GM18498 (cell line): ENCODE data around the gene KRT28.
"Not testable (repeated sequence)": the region's sequence is repeated elsewhere in the genome, so short reads cannot be mapped to it uniquely, and the experiment has no call there.

Source experiments
- ATAC-seq: cut with Tn5 transposase; IDR thresholded peaks from one replicate; pipeline ENCODE4 v1.9.1; 2021; ENCODE audit warnings: mild to moderate bottlenecking, moderate library complexity; ENCODE audit not compliant: unreplicated experiment

Gene KRT28

GRCh38 chr17:40819528-40820125, 19.9 kb upstream of the KRT28 start:
- ATAC-seq, result no peak

GRCh38 chr17:40818733-40819527, 19.2 kb upstream of the KRT28 start:
- ATAC-seq, result peak; percentile 88

GRCh38 chr17:40818343-40818732, 18.6 kb upstream of the KRT28 start:
- ATAC-seq, result no peak

GRCh38 chr17:40817103-40817682, 17.4 kb upstream of the KRT28 start:
- ATAC-seq, result no peak

- ATAC-seq, result no peak
Observed at GRCh38 chr17:40816569-40816968, 16.8 kb upstream of the KRT28 start.

- no peak for ATAC-seq
Observed at GRCh38 chr17:40815381-40815780, 15.6 kb upstream of the KRT28 start.

- ATAC-seq, result not testable (repeated sequence)
Observed at GRCh38 chr17:40814657-40815056, 14.9 kb upstream of the KRT28 start.

- ATAC-seq, result no peak
Observed at GRCh38 chr17:40813804-40814203, 14.0 kb upstream of the KRT28 start.

GRCh38 chr17:40812639-40813038, 12.9 kb upstream of the KRT28 start:
- ATAC-seq, result no peak

- ATAC-seq, result no peak
Observed at GRCh38 chr17:40810494-40810893, 10.7 kb upstream of the KRT28 start.

GRCh38 chr17:40809721-40810421, 10.1 kb upstream of the KRT28 start:
- no peak for ATAC-seq

- ATAC-seq, result no peak
Observed at GRCh38 chr17:40806131-40806530, 6.4 kb upstream of the KRT28 start.

GRCh38 chr17:40803617-40804082, 3.9 kb upstream of the KRT28 start:
- no peak for ATAC-seq

- ATAC-seq, result no peak
Observed at GRCh38 chr17:40801157-40801556, 1.4 kb upstream of the KRT28 start.

- no peak for ATAC-seq
Observed at GRCh38 chr17:40800381-40800780, 622 bp upstream of the KRT28 start.

- no peak for ATAC-seq
Observed at GRCh38 chr17:40796846-40797245, 2.9 kb downstream of the KRT28 start.

GRCh38 chr17:40795019-40795667, 4.6 kb downstream of the KRT28 start:
- ATAC-seq, result no peak

- no peak for ATAC-seq
Observed at GRCh38 chr17:40794466-40794865, 5.3 kb downstream of the KRT28 start.

- ATAC-seq, result no peak
Observed at GRCh38 chr17:40793832-40794231, 5.9 kb downstream of the KRT28 start.

GRCh38 chr17:40791787-40792436, 7.8 kb downstream of the KRT28 start:
- no peak for ATAC-seq
